GM13977 (cell line): ENCODE measurements around the gene CBLL1.

Source experiments
- DNase-seq: peaks from one replicate; pipeline ENCODE4 v3.0.0; 2012; ENCODE audit warnings: low spot score
- in situ Hi-C: fragments of 300-500 bp; cut with MboI; formaldehyde crosslinking; loops from one replicate; pipeline ENCODE4 v1.12.0; 2022; ENCODE audit warnings: low sequenced_read_pairs, low pct_unique_long_range_greater_than_20kb, mixed read lengths, inconsistent platforms; ENCODE audit not compliant: unreplicated experiment
- TF ChIP-seq, protein P1 (sequence below): IDR thresholded peaks from 2 replicates; pipeline ENCODE4 v1.5.1; 2012; ENCODE audit warnings: mild to moderate bottlenecking, control low read depth; ENCODE audit not compliant: insufficient read depth; ENCODE audit errors: extremely low read depth, missing control alignments

The CBLL1 gene, protein sequence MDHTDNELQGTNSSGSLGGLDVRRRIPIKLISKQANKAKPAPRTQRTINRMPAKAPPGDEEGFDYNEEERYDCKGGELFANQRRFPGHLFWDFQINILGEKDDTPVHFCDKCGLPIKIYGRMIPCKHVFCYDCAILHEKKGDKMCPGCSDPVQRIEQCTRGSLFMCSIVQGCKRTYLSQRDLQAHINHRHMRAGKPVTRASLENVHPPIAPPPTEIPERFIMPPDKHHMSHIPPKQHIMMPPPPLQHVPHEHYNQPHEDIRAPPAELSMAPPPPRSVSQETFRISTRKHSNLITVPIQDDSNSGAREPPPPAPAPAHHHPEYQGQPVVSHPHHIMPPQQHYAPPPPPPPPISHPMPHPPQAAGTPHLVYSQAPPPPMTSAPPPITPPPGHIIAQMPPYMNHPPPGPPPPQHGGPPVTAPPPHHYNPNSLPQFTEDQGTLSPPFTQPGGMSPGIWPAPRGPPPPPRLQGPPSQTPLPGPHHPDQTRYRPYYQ

DNA sequence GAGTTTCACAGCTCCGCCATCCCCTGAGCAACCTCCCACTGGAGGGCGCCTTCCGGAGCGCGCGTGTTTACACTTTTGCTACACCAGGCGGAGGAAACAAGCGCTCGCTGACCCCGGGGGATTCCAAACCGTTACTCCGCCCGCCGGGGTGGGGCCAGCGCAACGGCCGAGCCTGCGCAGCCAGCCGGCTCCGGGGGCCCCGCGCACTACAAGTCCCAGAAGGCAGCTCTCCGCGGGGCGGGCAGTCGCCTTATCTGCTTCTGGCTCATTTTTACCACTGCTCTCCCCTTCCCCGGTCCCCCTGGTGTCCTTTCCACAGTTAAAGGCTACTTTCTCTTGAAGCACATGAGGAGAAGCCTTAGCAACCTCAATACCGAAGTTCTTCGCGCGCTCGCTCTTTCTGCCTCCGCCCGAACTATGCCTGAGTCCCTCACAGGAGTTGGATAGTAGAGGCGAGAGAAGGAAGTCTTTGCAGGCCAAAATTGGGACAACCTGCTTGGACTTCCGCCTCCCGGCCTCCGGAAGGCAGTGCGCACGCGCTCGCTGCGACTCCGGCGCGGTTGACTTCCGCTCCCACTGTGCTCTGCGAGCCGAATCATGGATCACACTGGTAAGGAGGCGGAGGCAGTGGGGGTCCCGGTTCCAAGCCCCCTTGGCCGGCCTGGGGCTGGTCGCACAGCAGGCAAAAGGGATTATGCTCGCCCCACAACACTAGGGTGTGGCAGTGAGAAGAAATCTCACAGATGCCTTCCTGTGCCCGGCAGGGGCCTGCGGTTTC lies at the start of gene CBLL1:
Gene CBLL1, plus strand, starts transcription at position 576 of the 778 bp plus-strand sequence. Its CDS starts 22 bp downstream, at position 598.
- TF ChIP-seq, protein P1, sequence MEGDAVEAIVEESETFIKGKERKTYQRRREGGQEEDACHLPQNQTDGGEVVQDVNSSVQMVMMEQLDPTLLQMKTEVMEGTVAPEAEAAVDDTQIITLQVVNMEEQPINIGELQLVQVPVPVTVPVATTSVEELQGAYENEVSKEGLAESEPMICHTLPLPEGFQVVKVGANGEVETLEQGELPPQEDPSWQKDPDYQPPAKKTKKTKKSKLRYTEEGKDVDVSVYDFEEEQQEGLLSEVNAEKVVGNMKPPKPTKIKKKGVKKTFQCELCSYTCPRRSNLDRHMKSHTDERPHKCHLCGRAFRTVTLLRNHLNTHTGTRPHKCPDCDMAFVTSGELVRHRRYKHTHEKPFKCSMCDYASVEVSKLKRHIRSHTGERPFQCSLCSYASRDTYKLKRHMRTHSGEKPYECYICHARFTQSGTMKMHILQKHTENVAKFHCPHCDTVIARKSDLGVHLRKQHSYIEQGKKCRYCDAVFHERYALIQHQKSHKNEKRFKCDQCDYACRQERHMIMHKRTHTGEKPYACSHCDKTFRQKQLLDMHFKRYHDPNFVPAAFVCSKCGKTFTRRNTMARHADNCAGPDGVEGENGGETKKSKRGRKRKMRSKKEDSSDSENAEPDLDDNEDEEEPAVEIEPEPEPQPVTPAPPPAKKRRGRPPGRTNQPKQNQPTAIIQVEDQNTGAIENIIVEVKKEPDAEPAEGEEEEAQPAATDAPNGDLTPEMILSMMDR = peak; percentile 78
- in situ Hi-C loops = loop anchor here (25.0 kb wide), 1 partner anchor 556 kb away; no protein-coding TSS in a partner anchor
- DNase-seq = peak; percentile 91

DNA sequence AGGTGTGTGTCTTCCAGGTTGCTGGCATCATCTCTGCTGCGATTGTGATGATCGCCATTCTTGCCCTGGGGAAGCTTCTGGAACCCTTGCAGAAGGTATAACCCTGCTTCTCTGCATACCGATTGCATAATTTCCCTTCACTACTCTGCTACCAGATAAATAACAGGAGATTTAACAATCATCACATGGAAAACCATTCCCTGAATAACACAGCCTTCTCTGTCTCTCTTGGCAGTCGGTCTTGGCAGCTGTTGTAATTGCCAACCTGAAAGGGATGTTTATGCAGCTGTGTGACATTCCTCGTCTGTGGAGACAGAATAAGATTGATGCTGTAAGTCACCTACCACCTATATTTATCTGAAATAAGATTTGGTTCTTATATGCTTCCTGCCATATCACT lies 49.6 kb upstream of the CBLL1 start:
- TF ChIP-seq, protein P1 = no peak
- in situ Hi-C loops = no loop called here
- no peak for DNase-seq

DNA sequence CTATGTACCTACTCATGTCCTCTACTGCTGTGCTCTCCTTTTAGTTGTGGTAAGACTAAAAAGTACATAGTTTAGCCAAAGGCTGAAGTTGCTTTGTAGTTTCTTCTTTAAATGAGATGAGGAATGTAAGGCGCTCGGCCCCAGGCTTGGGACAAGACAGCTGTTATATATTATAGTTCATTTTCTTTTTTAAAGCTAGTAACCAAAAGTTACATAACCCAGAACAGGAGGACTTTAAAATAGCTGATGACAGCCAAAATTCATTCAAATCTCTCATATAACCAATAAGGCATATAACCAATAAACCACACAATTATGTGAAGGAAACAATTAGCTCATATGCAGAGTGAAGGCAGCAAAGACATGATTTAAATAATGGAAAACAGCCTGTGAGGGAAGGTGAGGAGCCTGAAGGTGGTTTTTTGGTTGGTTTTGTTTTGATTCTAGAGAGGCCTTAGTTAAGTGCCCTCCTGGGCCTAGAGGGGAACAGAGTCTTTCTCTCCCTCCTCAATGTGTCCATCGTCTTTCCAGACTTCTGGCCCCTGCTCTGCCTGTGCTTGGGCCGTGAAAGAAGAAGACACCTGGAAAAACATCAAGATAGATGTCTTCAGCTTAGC lies 47.5 kb upstream of the CBLL1 start:
- TF ChIP-seq, protein P1 = no peak

DNA sequence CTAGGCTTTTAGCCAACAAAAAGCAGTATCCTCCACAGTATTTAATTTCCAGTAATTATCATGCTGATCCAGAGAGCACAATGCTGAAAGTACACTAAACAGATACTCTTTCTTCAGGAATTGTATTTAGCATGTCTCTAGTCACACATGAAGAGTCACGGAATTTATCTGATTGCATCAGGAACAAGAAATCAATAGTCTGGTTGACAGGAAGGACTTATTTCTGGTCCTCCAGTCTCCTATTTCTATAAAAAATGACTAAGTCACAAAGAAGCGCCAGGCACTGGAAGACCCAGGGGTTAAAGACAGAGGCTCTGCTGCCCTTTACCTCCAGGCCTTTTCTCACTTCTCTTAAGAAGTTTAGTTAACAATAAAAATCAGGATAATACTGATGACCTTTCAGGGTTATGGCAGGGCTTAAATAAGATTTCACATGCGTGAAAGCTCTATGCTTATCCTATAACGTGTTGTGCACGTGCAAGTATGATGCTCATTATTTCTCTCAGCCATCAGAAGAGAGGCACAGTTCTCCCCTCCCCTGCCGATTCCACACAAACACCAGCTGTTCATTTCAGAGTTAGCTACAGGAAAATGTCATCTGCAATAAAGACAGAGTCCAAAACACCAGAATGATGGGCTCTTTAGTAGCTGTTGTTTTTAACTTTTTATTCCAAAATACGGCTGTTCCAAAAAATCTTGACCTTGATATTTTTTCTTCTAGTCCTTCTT lies 46.5 kb upstream of the CBLL1 start:
- TF ChIP-seq, protein P1 = no peak
- in situ Hi-C loops = no loop called here
- DNase-seq = no peak

More for the DNA sequence above, 47.5 kb upstream of the CBLL1 start:
- in situ Hi-C loops = no loop called here
- DNase-seq = no peak

DNA sequence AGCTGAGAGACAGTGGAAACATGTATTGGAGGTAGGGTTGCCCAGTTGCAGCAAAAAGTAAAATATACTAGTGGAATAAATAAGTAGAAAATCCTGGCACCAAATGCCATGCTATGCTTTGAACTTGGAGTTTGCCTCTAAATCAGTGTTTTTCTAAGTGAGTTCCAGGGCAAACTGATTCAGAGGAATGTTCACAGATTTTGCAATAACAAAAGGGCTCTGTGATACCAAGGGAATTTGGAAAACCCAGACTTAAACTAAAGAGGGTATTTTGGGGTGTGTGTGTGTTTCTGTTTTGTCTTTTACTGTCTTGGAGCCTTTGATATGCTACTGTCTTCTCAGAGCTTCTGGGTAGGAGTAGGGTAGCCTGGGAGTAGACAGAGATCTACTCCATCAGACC lies 43.4 kb upstream of the CBLL1 start:
- TF ChIP-seq, protein P1 = no peak
- no peak for DNase-seq
- in situ Hi-C loops = no loop called here

DNA sequence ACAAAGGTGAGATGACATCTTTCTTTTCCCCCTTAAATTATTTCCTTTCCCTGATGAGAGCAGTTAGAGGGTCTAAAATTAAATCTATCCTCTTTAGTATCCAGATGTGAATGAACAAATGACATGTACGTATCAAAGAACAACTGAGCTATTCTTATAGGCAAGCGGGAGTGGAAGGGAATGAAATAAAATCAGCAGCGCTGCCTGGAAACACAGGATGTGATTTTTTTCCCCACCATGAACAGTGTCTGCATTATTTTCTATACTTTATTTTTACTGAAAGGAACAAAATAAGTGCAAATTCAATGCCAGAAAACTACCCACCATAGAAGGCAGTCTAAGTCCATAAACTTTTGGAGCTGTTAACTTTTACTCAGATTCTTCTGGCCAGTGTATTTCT lies 42.8 kb upstream of the CBLL1 start:
- no peak for DNase-seq
- in situ Hi-C loops = no loop called here

More for the DNA sequence above, 42.8 kb upstream of the CBLL1 start:
- TF ChIP-seq, protein P1 = no peak
